K562 (cell line): Measurements from ENCODE around the gene ADAM15. TPM values are rescaled to one million over a fixed set of nuclear protein-coding genes. Genes with fewer than 3 reads are reported as not detected.
A peak's percentile ranks its signal among the peaks of the same experiment; 100 is the strongest.

ENCODE experiments used
- AFF1 ChIP-seq, 2 experiments: fragments of 450-650 bp; IDR thresholded peaks; 2 replicates each; pipeline ENCODE4 v1.6.1; 2018; ENCODE audit warnings: mild to moderate bottlenecking in 2 of 2, low read depth in 1 of 2; ENCODE audit not compliant: partially characterized antibody in 2 of 2
- CHD4 ChIP-seq: fragments of 200-600 bp; sonication (generic); IDR thresholded peaks from 3 replicates; pipeline ENCODE4 v1.6.1; 2012; ENCODE audit warnings: low read depth, mild to moderate bottlenecking, mixed read lengths, low read length, inconsistent platforms; ENCODE audit not compliant: insufficient read depth, insufficient replicate concordance, poor library complexity, severe bottlenecking
- E2F1 ChIP-seq: sonication (generic); formaldehyde crosslinking; IDR thresholded peaks from 2 replicates; pipeline ENCODE4 v1.8.1; 2023; ENCODE audit warnings: mild to moderate bottlenecking, missing genetic modification reagents, moderate library complexity
- ESRRB ChIP-seq: fragments of 250-450 bp; sonication (Bioruptor Pico); IDR thresholded peaks from 2 replicates; pipeline ENCODE4 v1.5.0; 2020; ENCODE audit warnings: mild to moderate bottlenecking, moderate library complexity, borderline replicate concordance
- FOXP4 ChIP-seq: sonication (generic); formaldehyde crosslinking; IDR thresholded peaks from 2 replicates; pipeline ENCODE4 v1.8.0; 2022; ENCODE audit warnings: mild to moderate bottlenecking, missing genetic modification reagents, borderline replicate concordance
- HBP1 ChIP-seq: fragments of 450-650 bp; formaldehyde crosslinking; IDR thresholded peaks from 2 replicates; pipeline ENCODE4 v1.4.0; 2022; ENCODE audit warnings: missing genetic modification characterization
- KDM4B ChIP-seq, 2 experiments: fragments of 450-650 bp in 1 of 2; sonication (generic) in 1 of 2; IDR thresholded peaks; 2 replicates each; pipeline ENCODE4 v1.6.1; 2016 to 2017; ENCODE audit warnings: borderline replicate concordance in 2 of 2, antibody characterized with exemption in 1 of 2, low read depth in 1 of 2, mild to moderate bottlenecking in 1 of 2
- NFE2 ChIP-seq: IDR thresholded peaks from 2 replicates; pipeline ENCODE4 v1.6.1; 2014; ENCODE audit warnings: antibody characterized with exemption, low read depth
- PKNOX1 ChIP-seq: fragments of 450-650 bp; IDR thresholded peaks from 2 replicates; pipeline ENCODE4 v1.6.1; 2016
- POLR2H ChIP-seq: IDR thresholded peaks from 2 replicates; pipeline ENCODE4 v1.6.1; 2016; ENCODE audit warnings: missing genetic modification characterization, low read depth, mild to moderate bottlenecking, control low read depth, missing compliant biosample characterization, moderate library complexity
- SMAD4 ChIP-seq: fragments of 250-450 bp; sonication (Bioruptor Pico); conservative IDR thresholded peaks from 2 replicates; pipeline ENCODE4 v1.8.0; 2021; ENCODE audit warnings: inconsistent platforms, mild to moderate bottlenecking, moderate library complexity
- TCF7L2 ChIP-seq: fragments of 150-350 bp; IDR thresholded peaks from 2 replicates; pipeline ENCODE4 v1.6.1; 2016; ENCODE audit warnings: low read depth, mild to moderate bottlenecking, low read length, moderate library complexity
- ZNF146 ChIP-seq: IDR thresholded peaks from one replicate; pipeline ENCODE4 v1.6.1; 2018; ENCODE audit warnings: missing compliant biosample characterization; ENCODE audit not compliant: unreplicated experiment
- ZNF217 ChIP-seq: sonication (generic); formaldehyde crosslinking; IDR thresholded peaks from 2 replicates; pipeline ENCODE4 v1.8.0; 2022; ENCODE audit warnings: mild to moderate bottlenecking, missing genetic modification reagents
- polyA plus RNA-seq, 8 experiments: library from polyadenylated mRNA; depleted of rRNA in 4 of 8; stranded (reverse) in 5 of 8; unstranded in 3 of 8; fragments of >200 nt; fragmentation: Nextera tagmentation in 2 of 8; fragmentation: Illumina TruSeq in 1 of 8; extraction: Ambion mirVana in 2 of 8; extraction: Trizol in 1 of 8; gene quantifications; 2 replicates each; pipeline versions ENCODE4 v1.2.1 to v1.2.3, GENCODE V29; 2011 to 2014; ENCODE audit warnings: inconsistent platforms in 1 of 8, missing spikeins in 1 of 8
- total RNA-seq, 7 experiments: library from RNA; depleted of rRNA in 6 of 7; stranded (reverse); fragments of >200 nt in 6 of 7; fragmentation: Illumina TruSeq in 2 of 7; extraction: Trizol in 2 of 7; gene quantifications; 2 replicates each; pipeline versions ENCODE4 v1.2.1 to v1.2.3, GENCODE V29; 2011 to 2021; ENCODE audit warnings: low replicate concordance in 1 of 7

Gene ADAM15
- total and polyA plus RNA-seq, 9 of the 15 experiments (the other 6 are each of a cell fraction or from before 2014, with no cell fraction given): 0.69 to 72.3 (median 32.8) TPM

GRCh38 chr1:155004352-155005075 is 46.6 kb upstream of the ADAM15 start (continued):
- TF ChIP-seq ZNF217 (CRISPR knock-in tag) (no peak), AFF1 (IDR thresholded peaks at IDR 0.05; ENCODE audit: low read depth in 1 of 2, partially characterized antibody in 2 of 2) (no peak), POLR2H (tag) (0 out of 2 replicates have a peak, but pooled peaks have one; percentile 17), ZNF146 (CRISPR knock-in tag) (no peak), HBP1 (CRISPR knock-in tag) (peak; percentile 77; the same call in 1 of the 2 replicates), CHD4 (no peak), E2F1 (CRISPR knock-in tag) (no peak), FOXP4 (CRISPR knock-in tag) (peak; percentile 17; the same call in 1 of the 2 replicates), KDM4B (IDR thresholded peaks at IDR 0.05; ENCODE audit: borderline replicate concordance in 2 of 2, low read depth in 1 of 2) (no peak), PKNOX1 (peak; percentile 32; the same call in 1 of the 2 replicates), TCF7L2 (no peak), NFE2 (no peak), SMAD4 (CRISPR knock-in tag) (peak; percentile 64; the same call in 1 of the 2 replicates), ESRRB (CRISPR knock-in tag) (no peak)
